AG04449 (cell line): Measurements from ENCODE around the gene TSPAN14.
"Not testable (repeated sequence)": the region's sequence is repeated elsewhere in the genome, so short reads cannot be mapped to it uniquely, and the experiment has no call there.

ENCODE experiments used
- CTCF ChIA-PET: fragments of 350-600 bp; formaldehyde crosslinking; extraction: SDS; loops from one replicate; lab custom pipeline; 2021; ENCODE audit warnings: antibody characterized with exemption; lab: Yijun Ruan, JAX
- POLR2A ChIA-PET: fragments of 400-600, 350-600 bp; formaldehyde crosslinking; extraction: SDS; loops from one replicate; lab custom pipeline; 2020; ENCODE audit warnings: antibody characterized with exemption, inconsistent platforms; lab: Yijun Ruan, JAX
- DNase-seq: peaks from one replicate; pipeline ENCODE4 v3.0.0-alpha.2; 2010; ENCODE audit warnings: low read depth, low spot score
- H3K4me3 ChIP-seq: 2 replicates; pipeline ENCODE4 v1.5.1; 2011; ENCODE audit warnings: low read depth, mild to moderate bottlenecking, control low read depth, low read length
- TF ChIP-seq, protein P1 (sequence below): IDR thresholded peaks from one replicate; pipeline ENCODE4 v1.5.1; 2011; ENCODE audit warnings: mild to moderate bottlenecking, moderate library complexity, low read length, control low read depth, inconsistent platforms; ENCODE audit not compliant: insufficient read depth; ENCODE audit errors: missing control alignments

The TSPAN14 gene

GRCh38 chr10:80540136-80540535 is 86.0 kb downstream of the TSPAN14 start:
- no peak overlapping the region for H3K4me3 ChIP-seq
- DNase-seq: no peak
- TF ChIP-seq, protein P1, sequence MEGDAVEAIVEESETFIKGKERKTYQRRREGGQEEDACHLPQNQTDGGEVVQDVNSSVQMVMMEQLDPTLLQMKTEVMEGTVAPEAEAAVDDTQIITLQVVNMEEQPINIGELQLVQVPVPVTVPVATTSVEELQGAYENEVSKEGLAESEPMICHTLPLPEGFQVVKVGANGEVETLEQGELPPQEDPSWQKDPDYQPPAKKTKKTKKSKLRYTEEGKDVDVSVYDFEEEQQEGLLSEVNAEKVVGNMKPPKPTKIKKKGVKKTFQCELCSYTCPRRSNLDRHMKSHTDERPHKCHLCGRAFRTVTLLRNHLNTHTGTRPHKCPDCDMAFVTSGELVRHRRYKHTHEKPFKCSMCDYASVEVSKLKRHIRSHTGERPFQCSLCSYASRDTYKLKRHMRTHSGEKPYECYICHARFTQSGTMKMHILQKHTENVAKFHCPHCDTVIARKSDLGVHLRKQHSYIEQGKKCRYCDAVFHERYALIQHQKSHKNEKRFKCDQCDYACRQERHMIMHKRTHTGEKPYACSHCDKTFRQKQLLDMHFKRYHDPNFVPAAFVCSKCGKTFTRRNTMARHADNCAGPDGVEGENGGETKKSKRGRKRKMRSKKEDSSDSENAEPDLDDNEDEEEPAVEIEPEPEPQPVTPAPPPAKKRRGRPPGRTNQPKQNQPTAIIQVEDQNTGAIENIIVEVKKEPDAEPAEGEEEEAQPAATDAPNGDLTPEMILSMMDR: no peak
- CTCF ChIA-PET: no interaction called here
- POLR2A ChIA-PET: no interaction called here

DNA sequence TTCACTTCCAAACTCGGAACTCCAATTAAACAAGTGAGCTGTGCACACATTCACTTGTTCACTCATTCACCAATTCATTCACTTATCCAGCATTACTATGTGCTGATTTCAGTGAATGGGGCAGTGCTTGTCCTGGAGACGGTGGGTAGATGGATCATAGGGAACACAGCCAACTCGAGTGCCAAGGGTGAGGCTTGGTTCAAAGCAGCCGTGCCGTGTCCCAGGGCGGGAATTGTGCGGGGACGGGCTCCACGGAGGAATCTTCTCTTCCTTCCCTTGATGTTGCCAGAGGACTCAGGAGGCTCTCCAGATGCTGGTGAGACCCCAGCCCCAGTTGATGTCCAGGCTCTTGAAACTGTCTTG is 86.5 kb downstream of the TSPAN14 start:
- CTCF ChIA-PET: no interaction called here

DNA sequence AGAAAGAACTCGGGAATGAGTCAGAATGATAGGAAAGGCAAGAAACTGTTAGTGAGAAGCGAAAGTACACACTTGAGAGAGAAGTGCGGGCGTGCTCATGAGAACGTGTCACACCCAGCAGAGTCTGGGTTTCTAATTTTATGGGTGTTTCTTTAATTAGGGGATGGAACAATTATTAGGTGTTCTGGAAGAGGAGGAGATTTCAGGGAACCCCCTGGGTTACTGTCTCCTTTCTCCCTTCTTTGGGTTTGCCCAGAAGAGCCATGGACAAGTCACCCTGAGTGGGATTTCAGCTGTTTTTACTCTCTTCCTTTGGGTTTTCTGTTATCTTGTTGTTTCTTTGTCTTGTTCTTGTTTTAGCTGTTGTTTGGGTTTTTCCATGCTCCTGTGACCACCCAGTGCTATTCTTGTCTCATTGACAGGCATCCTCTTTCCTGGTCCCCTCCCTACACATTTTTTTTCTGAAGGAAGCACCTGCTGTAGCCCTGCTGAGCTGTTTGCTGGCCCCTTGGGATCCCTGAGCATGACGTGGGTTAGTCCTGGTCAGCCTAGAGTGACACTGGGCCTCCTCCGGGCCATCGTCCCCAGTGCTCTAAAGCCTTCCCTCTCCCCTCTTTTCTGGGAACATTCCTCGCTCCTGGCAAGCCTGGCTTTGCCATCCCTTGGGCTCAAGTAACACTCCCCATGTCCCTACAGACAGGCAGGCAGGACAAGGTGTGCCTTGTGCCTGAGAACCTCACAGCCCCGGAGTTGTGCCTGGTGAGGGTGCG is 87.1 kb downstream of the TSPAN14 start:
- ChIA-PET CTCF (no interaction called here), POLR2A (no interaction called here)
- no peak overlapping the region for H3K4me3 ChIP-seq
- no peak for DNase-seq
- TF ChIP-seq, protein P1: no peak

More for the DNA sequence above, 86.5 kb downstream of the TSPAN14 start:
- POLR2A ChIA-PET: no interaction called here
- H3K4me3 ChIP-seq: no peak overlapping the region
- DNase-seq: no peak
- TF ChIP-seq, protein P1: no peak

GRCh38 chr10:80542053-80542452 is 87.9 kb downstream of the TSPAN14 start:
- H3K4me3 ChIP-seq: no peak overlapping the region
- TF ChIP-seq, protein P1: no peak
- CTCF ChIA-PET: interaction anchor here (1.2 kb wide), 1 partner anchor 36 kb away, joined by 3 read pairs; no protein-coding TSS in a partner anchor
- POLR2A ChIA-PET: interaction anchor here (0.5 kb wide), 1 partner anchor 217 kb away, joined by 3 read pairs; no protein-coding TSS in a partner anchor
- peak; percentile 4 for DNase-seq

DNA sequence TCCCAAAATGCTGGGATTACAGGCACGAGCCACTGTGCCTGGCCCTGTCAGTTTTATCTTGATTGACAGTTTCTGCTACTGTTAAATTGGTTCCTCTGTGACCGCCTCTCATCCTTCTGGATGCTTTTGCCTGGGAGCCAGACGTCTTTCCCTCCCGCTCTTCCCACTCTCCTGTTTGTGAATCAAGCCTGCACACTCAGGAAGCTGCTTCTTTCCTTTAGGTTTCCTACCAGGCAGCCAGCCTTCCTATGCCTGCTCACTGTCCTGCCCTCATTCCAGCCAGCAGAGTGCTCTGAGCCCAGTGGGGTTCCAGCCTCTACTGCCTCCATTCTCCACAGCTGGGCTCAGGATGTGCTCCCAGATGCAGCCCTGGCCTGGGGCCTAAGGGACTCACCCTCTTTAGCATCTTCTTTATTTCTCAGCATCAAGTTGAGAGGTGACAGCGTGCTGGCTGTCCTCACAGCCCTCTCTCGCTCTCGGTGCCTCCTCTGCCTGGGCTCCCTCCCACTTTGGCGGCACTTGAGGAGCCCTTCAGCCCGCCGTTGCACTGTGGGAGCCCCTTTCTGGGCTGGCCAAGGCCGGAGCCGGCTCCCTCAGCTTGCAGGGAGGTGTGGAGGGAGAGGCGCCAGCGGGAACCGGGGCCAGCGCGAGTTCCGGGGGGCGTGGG is 88.7 kb downstream of the TSPAN14 start:
- CTCF ChIA-PET: interaction anchor here (1.2 kb wide), 1 partner anchor 37 kb away, joined by 3 read pairs; no protein-coding TSS in a partner anchor
- POLR2A ChIA-PET: interaction anchor here (0.5 kb wide), 1 partner anchor 216 kb away, joined by 3 read pairs; no protein-coding TSS in a partner anchor
- H3K4me3 ChIP-seq: no peak overlapping the region
- TF ChIP-seq, protein P1: no peak
- DNase-seq: no peak

- H3K4me3 ChIP-seq, POLR2A ChIA-PET, DNase-seq: not testable (repeated sequence)
- CTCF ChIA-PET: interaction anchor here (1.2 kb wide), 1 partner anchor 37 kb away, joined by 3 read pairs; no protein-coding TSS in a partner anchor
Observed at GRCh38 chr10:80543319-80543672, 89.2 kb downstream of the TSPAN14 start.
